ENCODE measurements around the gene NMT1.

NMT1 gene

DNA sequence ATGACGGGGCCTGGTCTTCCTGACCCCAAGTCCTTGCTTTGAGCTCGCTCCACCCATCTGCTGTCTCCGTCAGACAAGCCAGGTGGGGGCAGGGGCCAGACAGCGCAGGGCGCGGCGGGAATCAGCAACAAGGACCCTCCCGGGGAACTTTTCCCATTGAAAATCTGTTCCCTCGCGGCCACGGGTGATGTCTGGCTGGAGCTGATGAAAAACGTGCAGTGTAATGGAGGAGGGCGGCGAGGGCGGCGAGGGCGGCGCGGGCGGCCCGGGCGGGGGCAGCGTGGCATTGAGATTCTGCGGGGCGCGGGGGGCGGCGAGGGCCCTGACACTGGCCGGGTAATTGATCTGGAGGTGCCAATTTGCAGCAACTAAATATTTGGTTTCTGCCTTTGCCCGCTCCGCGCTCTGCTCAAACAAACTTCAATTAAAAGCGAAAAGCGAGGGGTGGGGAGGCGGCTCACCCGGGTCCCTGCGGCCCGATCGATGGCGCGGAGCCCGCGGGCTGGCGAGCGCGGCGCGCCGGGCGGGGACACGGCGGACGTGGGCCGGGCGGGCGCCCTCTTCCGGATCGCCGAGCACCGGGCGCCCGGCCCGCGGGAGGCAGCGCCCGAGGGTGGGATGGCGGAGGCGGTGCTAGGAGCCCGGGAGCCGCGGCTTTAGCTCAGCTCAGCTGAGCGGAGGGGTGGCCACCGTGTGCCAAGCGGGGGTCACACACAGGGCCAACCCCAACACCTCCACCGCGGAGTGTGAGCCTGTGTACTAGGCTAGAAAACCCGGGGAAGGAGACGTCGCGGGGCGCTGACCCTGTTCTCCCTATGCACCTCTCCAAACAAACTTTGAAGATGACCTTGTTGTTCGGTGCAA, 42.0 kb upstream of the NMT1 start:
- POLR2A ChIA-PET, result no interaction called here
- CTCF ChIA-PET, result interaction anchor here (0.7 to 8.0 kb wide), 7 partner anchors 9 to 98 kb away, joined by 3 to 162 read pairs (median 7); partner anchors contain the start of gene GFAP
- under 1% methylated on average over 72 of the region's 82 CpGs for WGBS (ENCODE audit: insufficient coverage)
- Histone ChIP-seq H3K4me1 (ENCODE audit: control extremely low read depth in 1 of 4, control insufficient read depth in 4 of 4, insufficient read depth in 4 of 4, low read length in 3 of 4) (peaks cover 0 to 26% (median 17%) of the 10 kb centered on the region in 4 experiments), H3K36me3 (ENCODE audit: control insufficient read depth in 4 of 4, insufficient read depth in 4 of 4, low read length in 3 of 4) (peaks cover 0 to 9% (median 6%) of the 10 kb centered on the region in 4 experiments), H3K27ac (ENCODE audit: insufficient read depth in 1 of 2, low read depth in 1 of 2, low read length in 2 of 2, poor library complexity in 1 of 2, severe bottlenecking in 2 of 2) (no peak overlapping the region), H3K27me3 (replicated peaks in 2 of 5; ENCODE audit: control insufficient read depth in 4 of 5, insufficient read depth in 5 of 5, low read length in 4 of 5) (peaks cover 5 to 47% (median 27%) of the 10 kb centered on the region in 5 experiments), H3K4me3 (ENCODE audit: control insufficient read depth in 1 of 7, extremely low read depth in 1 of 7, insufficient read depth in 4 of 7, low read depth in 2 of 7, low read length in 6 of 7) (peak overlapping the region; percentile 15 to 74 (median 56)), H3K9me3 (ENCODE audit: control extremely low read depth in 1 of 5, control insufficient read depth in 4 of 5, insufficient read depth in 2 of 5, low read depth in 1 of 5, low read length in 4 of 5) (no peaks in the 10 kb centered on the region)
- peak; percentile 30 to 56 (median 43) for DNase-seq

DNA sequence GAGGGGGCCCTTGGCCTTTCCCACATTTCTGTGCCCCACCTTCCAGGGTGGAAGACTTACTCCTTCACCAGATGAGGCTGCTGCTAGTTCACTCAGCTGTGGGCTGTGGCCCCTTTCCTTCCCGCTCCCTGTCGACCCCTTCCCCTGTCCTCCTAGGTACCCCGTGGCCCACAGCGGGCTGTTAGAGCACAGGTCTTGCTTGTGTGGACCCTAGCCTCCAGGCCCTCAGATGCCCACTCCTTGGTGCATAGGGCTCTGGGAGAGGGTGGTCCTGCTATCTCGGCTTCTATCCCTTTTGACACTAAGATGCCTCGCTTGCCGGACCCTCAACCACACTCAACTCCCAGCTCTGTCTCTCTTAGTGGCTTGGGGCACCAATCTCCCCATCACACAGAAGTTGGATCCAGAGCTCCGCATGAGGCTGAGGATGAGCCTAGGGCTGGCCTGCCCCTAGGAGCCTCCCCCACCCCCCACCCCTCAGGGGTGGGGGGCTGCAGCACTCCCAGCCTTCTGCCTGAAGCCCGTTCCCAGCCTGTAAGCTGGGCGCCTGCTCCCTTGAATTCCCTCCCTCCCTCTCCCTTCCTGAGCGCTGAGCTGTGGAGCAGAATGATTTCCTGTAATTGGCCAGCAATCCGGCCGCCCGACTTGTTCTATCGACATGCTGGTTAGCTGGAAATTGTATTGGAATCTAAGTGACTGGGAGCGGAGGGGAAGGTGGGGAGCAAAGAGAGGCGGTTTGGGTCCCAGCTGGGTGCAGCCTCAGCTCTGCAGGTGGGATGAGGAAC, 40.6 kb upstream of the NMT1 start:
- 35% methylated on average over 6 of the region's 17 CpGs for WGBS (ENCODE audit: insufficient coverage)
- peaks cover 5 to 47% (median 27%) of the 10 kb centered on the region in 5 experiments for H3K27me3 ChIP-seq (replicated peaks in 2 of 5; ENCODE audit: control insufficient read depth in 4 of 5, insufficient read depth in 5 of 5, low read length in 4 of 5)
- H3K27ac ChIP-seq (ENCODE audit: insufficient read depth in 1 of 2, low read depth in 1 of 2, low read length in 2 of 2, poor library complexity in 1 of 2, severe bottlenecking in 2 of 2), result no peak overlapping the region
- H3K4me1 ChIP-seq (ENCODE audit: control extremely low read depth in 1 of 4, control insufficient read depth in 4 of 4, insufficient read depth in 4 of 4, low read length in 3 of 4), result peaks cover 0 to 26% (median 17%) of the 10 kb centered on the region in 4 experiments
- no peak for DNase-seq
- CTCF ChIA-PET, result interaction anchor here (0.6 to 8.0 kb wide), 17 partner anchors 10 to 590 kb away, joined by 3 to 162 read pairs (median 4); partner anchors contain the start of gene GFAP
- H3K36me3 ChIP-seq (ENCODE audit: control insufficient read depth in 4 of 4, insufficient read depth in 4 of 4, low read length in 3 of 4), result peaks cover 0 to 16% (median 13%) of the 10 kb centered on the region in 4 experiments
- POLR2A ChIA-PET, result interaction anchor here (1.4 kb wide), 1 partner anchor 100 kb away, joined by 5 read pairs; no protein-coding TSS in a partner anchor
- no peak overlapping the region for H3K4me3 ChIP-seq (ENCODE audit: control insufficient read depth in 1 of 7, extremely low read depth in 1 of 7, insufficient read depth in 4 of 7, low read depth in 2 of 7, low read length in 6 of 7)
- H3K9me3 ChIP-seq (ENCODE audit: control extremely low read depth in 1 of 5, control insufficient read depth in 4 of 5, insufficient read depth in 2 of 5, low read depth in 1 of 5, low read length in 4 of 5), result no peaks in the 10 kb centered on the region

- Histone ChIP-seq H3K4me3 (ENCODE audit: control insufficient read depth in 1 of 7, extremely low read depth in 1 of 7, insufficient read depth in 4 of 7, low read depth in 2 of 7, low read length in 6 of 7) (peak overlapping the region in 5 of 7 experiments; percentile 19 to 73 (median 60)), H3K4me1 (ENCODE audit: control extremely low read depth in 1 of 4, control insufficient read depth in 4 of 4, insufficient read depth in 4 of 4, low read length in 3 of 4) (peaks cover 0 to 26% (median 17%) of the 10 kb centered on the region in 4 experiments), H3K9me3 (ENCODE audit: control extremely low read depth in 1 of 5, control insufficient read depth in 4 of 5, insufficient read depth in 2 of 5, low read depth in 1 of 5, low read length in 4 of 5) (no peaks in the 10 kb centered on the region), H3K36me3 (ENCODE audit: control insufficient read depth in 4 of 4, insufficient read depth in 4 of 4, low read length in 3 of 4) (peaks cover 0 to 20% (median 14%) of the 10 kb centered on the region in 4 experiments), H3K27ac (ENCODE audit: insufficient read depth in 1 of 2, low read depth in 1 of 2, low read length in 2 of 2, poor library complexity in 1 of 2, severe bottlenecking in 2 of 2) (no peak overlapping the region), H3K27me3 (replicated peaks in 2 of 5; ENCODE audit: control insufficient read depth in 4 of 5, insufficient read depth in 5 of 5, low read length in 4 of 5) (peaks cover 5 to 43% (median 27%) of the 10 kb centered on the region in 5 experiments)
- POLR2A ChIA-PET, result interaction anchor here (1.2 kb wide), 1 partner anchor 102 kb away, joined by 3 read pairs; no protein-coding TSS in a partner anchor
- DNase-seq, result peak; percentile 56 to 75 (median 74)
- CTCF ChIA-PET, result interaction anchor here (0.6 to 8.0 kb wide), 25 partner anchors 8 to 244 kb away, joined by 3 to 162 read pairs (median 4); partner anchors contain the start of gene GFAP
- 3% methylated on average over 32 of the region's 57 CpGs for WGBS (ENCODE audit: insufficient coverage)
These were observed 39.4 kb upstream of the NMT1 start for GRCh38 chr17:45021607-45022287.

DNA sequence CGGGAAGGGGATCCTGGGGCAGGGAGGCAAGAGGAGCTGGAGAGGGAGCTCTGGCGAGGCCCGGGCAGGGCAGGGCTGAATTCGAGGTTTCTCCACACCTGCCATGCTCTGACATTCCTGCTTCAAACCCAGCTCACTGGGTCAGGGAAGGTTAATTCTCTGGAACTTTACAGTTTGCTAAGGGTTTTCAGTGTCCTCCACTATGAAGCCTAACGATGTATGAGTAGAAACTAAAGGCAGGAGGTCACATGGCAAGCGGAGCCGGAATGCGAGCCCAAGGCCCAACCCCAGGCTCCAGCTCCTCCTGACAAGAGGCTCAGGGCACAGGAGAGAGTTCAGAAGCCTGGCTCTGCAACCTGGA, 38.8 kb upstream of the NMT1 start:
- CTCF ChIA-PET, result interaction anchor here (0.6 to 8.0 kb wide), 16 partner anchors 9 to 245 kb away, joined by 3 to 162 read pairs (median 5); partner anchors contain the start of gene GFAP
- H3K4me1 ChIP-seq (ENCODE audit: control extremely low read depth in 1 of 4, control insufficient read depth in 4 of 4, insufficient read depth in 4 of 4, low read length in 3 of 4), result peaks cover 0 to 26% (median 17%) of the 10 kb centered on the region in 4 experiments
- no peaks in the 10 kb centered on the region for H3K9me3 ChIP-seq (ENCODE audit: control extremely low read depth in 1 of 5, control insufficient read depth in 4 of 5, insufficient read depth in 2 of 5, low read depth in 1 of 5, low read length in 4 of 5)
- H3K4me3 ChIP-seq (ENCODE audit: control insufficient read depth in 1 of 7, extremely low read depth in 1 of 7, insufficient read depth in 4 of 7, low read depth in 2 of 7, low read length in 6 of 7), result no peak overlapping the region
- POLR2A ChIA-PET, result interaction anchor here (1.2 kb wide), 1 partner anchor 102 kb away, joined by 3 read pairs; no protein-coding TSS in a partner anchor
- no peak for DNase-seq
- H3K36me3 ChIP-seq (ENCODE audit: control insufficient read depth in 4 of 4, insufficient read depth in 4 of 4, low read length in 3 of 4), result peaks cover 0 to 23% (median 16%) of the 10 kb centered on the region in 4 experiments
- H3K27ac ChIP-seq (ENCODE audit: insufficient read depth in 1 of 2, low read depth in 1 of 2, low read length in 2 of 2, poor library complexity in 1 of 2, severe bottlenecking in 2 of 2), result no peak overlapping the region
- 68% methylated on average over 7 of the region's 8 CpGs for WGBS (ENCODE audit: insufficient coverage)
- peaks cover 5 to 43% (median 27%) of the 10 kb centered on the region in 5 experiments for H3K27me3 ChIP-seq (replicated peaks in 2 of 5; ENCODE audit: control insufficient read depth in 4 of 5, insufficient read depth in 5 of 5, low read length in 4 of 5)

DNA sequence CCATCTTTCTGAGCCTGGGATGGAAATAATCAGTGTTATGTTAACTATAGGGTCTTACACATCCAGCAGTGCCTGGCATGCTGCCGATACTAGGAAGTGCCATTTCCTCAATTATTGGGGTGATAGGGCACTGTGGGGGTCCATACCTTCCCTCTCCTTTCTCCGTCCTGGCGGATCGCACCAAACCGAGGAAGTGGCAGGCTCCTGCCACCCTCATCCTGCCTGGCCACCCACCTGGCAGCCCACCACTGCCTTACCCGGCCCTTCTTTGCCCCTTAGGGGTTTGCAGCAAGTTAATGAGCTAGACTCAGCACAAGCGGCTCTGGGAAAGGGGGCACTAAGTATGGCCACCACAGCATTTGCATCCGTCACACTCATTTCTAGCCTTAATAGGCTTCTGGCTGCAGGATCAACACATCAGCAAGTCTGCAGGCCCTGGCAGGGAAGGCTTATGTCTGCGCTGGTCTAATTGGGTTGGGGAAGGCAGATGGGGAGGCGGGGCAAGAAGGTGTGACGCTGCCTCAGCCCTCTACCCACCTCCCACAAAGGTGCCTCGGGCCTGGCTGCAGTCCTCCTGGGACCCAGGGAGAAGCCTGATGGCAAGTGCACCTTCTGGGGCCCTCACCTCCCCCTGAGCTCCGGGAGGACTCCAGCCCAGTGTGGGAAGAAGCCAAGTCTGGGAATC, 38.3 kb upstream of the NMT1 start:
- 91% methylated on average over 12 of the region's 13 CpGs for WGBS (ENCODE audit: insufficient coverage)
- Histone ChIP-seq H3K36me3 (ENCODE audit: control insufficient read depth in 4 of 4, insufficient read depth in 4 of 4, low read length in 3 of 4) (peaks cover 0 to 25% (median 16%) of the 10 kb centered on the region in 4 experiments), H3K9me3 (ENCODE audit: control extremely low read depth in 1 of 5, control insufficient read depth in 4 of 5, insufficient read depth in 2 of 5, low read depth in 1 of 5, low read length in 4 of 5) (no peaks in the 10 kb centered on the region), H3K27ac (ENCODE audit: insufficient read depth in 1 of 2, low read depth in 1 of 2, low read length in 2 of 2, poor library complexity in 1 of 2, severe bottlenecking in 2 of 2) (no peak overlapping the region), H3K4me1 (ENCODE audit: control extremely low read depth in 1 of 4, control insufficient read depth in 4 of 4, insufficient read depth in 4 of 4, low read length in 3 of 4) (peaks cover 0 to 26% (median 17%) of the 10 kb centered on the region in 4 experiments), H3K27me3 (replicated peaks in 2 of 5; ENCODE audit: control insufficient read depth in 4 of 5, insufficient read depth in 5 of 5, low read length in 4 of 5) (peaks cover 5 to 40% (median 24%) of the 10 kb centered on the region in 5 experiments), H3K4me3 (ENCODE audit: control insufficient read depth in 1 of 7, extremely low read depth in 1 of 7, insufficient read depth in 4 of 7, low read depth in 2 of 7, low read length in 6 of 7) (no peak overlapping the region)
- ChIA-PET CTCF (interaction anchor here (0.6 to 8.0 kb wide), 15 partner anchors 9 to 245 kb away, joined by 3 to 162 read pairs (median 5); partner anchors contain the start of gene GFAP), POLR2A (interaction anchor here (1.2 kb wide), 1 partner anchor 103 kb away, joined by 3 read pairs; no protein-coding TSS in a partner anchor)
- no peak for DNase-seq

- 98% methylated on average over 7 of the region's 7 CpGs for WGBS (ENCODE audit: insufficient coverage)
- no peak overlapping the region for H3K27ac ChIP-seq (ENCODE audit: insufficient read depth in 1 of 2, low read depth in 1 of 2, low read length in 2 of 2, poor library complexity in 1 of 2, severe bottlenecking in 2 of 2)
- H3K27me3 ChIP-seq (replicated peaks in 2 of 5; ENCODE audit: control insufficient read depth in 4 of 5, insufficient read depth in 5 of 5, low read length in 4 of 5), result no peaks in the 10 kb centered on the region
- no peak overlapping the region for H3K4me3 ChIP-seq (ENCODE audit: control insufficient read depth in 1 of 7, extremely low read depth in 1 of 7, insufficient read depth in 4 of 7, low read depth in 2 of 7, low read length in 6 of 7)
- CTCF ChIA-PET, result interaction anchor here (1.2 kb wide), 1 partner anchor 21 kb away, joined by 5 read pairs; no protein-coding TSS in a partner anchor
- H3K36me3 ChIP-seq (ENCODE audit: control insufficient read depth in 4 of 4, insufficient read depth in 4 of 4, low read length in 3 of 4), result peaks cover 7 to 63% (median 44%) of the 10 kb centered on the region in 4 experiments
- H3K4me1 ChIP-seq (ENCODE audit: control extremely low read depth in 1 of 4, control insufficient read depth in 4 of 4, insufficient read depth in 4 of 4, low read length in 3 of 4), result peaks cover 0 to 6% (median 2%) of the 10 kb centered on the region in 4 experiments
- DNase-seq, result no peak
- no peaks in the 10 kb centered on the region for H3K9me3 ChIP-seq (ENCODE audit: control extremely low read depth in 1 of 5, control insufficient read depth in 4 of 5, insufficient read depth in 2 of 5, low read depth in 1 of 5, low read length in 4 of 5)
- POLR2A ChIA-PET, result no interaction called here
These were observed 32.0 kb upstream of the NMT1 start for GRCh38 chr17:45029096-45029495.

Measured in common myeloid progenitor, CD34-positive (primary cell).